EL (cell line): ENCODE results near the gene CYP3A4.
"Not testable (repeated sequence)": the region's sequence is repeated elsewhere in the genome, so short reads cannot be mapped to it uniquely, and the experiment has no call there.

ENCODE experiments used
- DNase-seq: peaks from one replicate; pipeline ENCODE4 v3.0.0-alpha.2; 2016

CYP3A4 gene

DNA sequence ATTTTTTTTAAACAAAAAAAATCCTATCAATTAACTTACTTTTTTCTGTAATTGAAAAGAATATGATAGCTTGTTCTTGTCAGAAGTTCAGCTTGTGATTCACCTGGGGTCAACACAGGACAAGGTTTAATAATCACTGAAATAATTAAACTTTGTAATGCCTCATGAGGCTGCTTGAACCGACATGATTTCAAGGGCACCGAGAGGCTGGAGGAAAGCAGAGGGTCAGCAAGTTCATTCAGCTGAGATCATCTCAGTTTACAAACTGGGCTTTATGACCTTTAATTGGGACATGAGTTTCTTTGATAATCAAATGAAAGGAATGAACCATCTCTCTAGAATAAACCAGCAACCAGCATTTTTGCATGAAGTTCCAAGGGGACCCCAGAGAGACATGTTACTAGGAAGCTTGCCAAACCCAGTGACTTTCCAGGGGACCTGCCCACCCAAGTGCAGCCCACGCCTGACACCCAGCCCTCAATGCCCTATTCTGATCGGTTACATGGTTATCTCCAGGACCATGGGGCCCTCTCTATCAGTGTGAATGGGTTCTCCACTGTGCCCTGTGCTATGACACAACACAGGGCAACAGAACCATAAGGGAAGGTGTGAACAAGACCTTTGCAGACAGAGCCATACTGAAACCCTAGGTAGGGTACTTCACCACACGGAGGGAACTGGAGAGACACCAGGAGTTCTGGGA is 7.8 kb upstream of the CYP3A4 start:
- no peak for DNase-seq

DNA sequence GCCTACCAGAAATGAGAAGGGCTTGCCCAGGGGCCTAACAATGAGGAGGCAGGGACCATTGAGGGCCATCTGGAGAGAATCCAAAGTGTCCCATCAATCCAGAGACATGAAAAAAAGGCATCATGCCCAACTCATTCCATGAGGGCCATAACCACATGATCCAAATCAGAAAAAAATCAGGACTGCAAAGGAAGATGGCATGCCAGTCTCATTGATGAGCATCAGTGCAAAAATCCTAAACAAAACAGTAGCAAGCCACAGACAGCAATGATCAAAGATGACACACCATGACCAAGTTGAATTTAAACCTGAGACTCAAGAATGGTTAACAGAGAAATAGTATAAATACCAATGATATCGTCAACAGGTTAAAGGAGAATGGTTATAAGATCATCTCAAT is 7.0 kb upstream of the CYP3A4 start:
- DNase-seq = peak; percentile 43

DNA sequence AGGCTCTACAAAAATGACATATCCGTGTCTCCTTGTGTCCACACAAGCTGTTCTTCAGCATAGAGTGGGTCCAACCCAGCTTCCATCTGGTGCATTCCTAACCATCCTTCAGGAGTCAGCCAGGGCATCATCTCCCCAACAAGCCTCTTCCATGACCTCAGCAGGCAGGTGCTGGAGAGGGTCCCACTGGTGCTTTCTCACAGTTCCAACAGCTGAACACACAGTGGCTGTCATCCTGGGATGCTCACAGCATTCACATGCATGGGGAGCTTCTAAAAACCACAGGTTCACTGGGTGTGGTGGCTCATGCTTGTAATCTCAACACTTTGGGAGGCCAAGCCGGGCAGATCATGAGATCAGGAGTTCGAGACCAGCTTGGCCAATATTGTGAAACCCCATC is 6.4 kb upstream of the CYP3A4 start:
- DNase-seq = no peak

DNA sequence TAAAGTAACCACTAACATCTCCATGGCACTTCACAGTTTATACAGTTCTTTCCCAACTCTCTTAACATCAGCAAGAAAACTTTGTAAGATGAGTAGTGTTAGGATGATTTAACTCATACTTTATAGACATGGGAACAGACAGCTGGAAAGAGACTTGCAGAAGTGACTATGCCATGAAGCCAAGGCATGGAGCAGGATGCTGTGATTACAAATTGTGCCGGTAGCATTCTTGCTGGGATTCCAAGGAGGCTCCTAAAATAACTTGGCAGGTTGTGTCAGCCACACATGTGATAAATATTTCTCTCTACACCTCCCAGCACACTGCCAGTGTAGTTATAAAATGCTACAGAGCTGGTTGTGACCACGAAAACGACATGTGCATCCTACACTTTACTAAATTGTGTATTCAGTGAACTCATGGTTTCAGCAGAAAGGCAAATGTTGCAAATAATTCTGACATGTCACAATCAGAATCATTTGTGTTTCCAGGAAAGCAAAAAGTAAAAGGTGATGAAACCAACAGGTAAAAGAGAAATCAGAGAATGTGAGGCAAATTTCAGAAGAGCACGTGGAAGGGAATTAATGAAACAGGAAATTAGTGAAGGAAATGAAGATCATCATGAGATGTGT is 5.6 kb upstream of the CYP3A4 start:
- peak; percentile 7 for DNase-seq

DNA sequence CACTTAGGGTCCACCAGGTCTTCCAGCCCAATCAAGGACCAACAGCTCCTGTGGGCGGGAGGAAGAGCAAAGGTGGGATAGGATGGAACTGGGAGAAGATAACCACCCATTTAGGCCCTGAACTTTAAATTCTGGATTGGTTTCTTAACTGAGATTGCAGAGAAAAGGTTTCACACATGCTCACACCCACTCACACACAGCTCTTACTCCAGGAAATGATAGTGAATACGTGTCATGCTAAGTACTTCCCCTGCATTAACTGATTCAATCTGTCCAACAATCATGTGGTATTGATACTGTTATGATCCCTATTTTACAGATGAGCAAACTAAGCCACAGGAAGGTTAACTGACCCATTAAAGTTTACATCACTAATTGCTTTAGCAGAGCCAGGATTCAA is 4.6 kb upstream of the CYP3A4 start:
- no peak for DNase-seq

DNA sequence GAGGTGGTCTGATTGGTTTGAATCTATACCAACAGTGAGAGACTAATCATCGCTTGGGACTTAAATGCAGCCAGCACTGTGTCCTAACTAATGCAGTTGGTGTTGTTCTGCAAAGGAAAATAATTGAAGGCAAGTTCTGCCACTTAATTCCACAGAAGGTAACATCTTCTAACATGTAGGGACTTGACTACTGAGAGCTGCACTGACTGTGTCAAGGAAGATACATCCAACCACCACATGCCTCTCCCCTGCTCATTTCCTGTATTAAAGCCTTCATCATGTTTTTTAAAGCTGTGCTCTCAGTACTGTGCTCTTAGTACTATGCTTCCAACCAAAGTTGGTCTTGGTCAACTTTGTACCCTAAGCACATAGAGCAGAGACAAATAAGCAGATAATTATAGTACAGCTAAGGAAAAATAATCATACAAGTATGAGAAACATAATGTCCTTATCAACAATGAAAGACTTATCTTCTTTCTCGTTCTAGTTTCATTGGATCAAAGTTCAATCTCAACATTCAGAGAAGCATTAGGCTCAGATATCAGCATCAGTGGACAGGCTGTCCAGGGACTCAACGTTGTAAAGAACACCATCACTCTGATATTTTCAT is 2.8 kb upstream of the CYP3A4 start:
- DNase-seq = no peak

DNA sequence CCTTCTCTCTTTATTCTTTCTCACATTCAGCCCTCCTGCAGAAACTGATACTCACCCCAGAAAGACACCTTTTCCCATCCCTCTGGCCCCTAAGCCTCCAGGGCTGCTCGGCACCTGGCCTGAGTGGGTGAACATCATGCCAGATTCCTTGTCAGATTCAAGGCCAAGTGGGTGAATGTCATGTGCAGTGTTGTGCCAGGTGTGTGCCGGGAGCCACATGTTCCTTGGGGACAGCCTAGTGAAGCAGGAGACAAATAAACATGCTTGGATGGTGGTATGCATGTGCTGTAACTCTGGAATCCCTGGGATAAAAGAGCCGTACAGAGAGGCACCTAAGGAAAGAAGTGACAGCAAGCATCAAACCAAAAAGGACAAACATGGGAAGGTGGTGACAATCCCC is 1.7 kb upstream of the CYP3A4 start:
- not testable (repeated sequence) for DNase-seq

DNA sequence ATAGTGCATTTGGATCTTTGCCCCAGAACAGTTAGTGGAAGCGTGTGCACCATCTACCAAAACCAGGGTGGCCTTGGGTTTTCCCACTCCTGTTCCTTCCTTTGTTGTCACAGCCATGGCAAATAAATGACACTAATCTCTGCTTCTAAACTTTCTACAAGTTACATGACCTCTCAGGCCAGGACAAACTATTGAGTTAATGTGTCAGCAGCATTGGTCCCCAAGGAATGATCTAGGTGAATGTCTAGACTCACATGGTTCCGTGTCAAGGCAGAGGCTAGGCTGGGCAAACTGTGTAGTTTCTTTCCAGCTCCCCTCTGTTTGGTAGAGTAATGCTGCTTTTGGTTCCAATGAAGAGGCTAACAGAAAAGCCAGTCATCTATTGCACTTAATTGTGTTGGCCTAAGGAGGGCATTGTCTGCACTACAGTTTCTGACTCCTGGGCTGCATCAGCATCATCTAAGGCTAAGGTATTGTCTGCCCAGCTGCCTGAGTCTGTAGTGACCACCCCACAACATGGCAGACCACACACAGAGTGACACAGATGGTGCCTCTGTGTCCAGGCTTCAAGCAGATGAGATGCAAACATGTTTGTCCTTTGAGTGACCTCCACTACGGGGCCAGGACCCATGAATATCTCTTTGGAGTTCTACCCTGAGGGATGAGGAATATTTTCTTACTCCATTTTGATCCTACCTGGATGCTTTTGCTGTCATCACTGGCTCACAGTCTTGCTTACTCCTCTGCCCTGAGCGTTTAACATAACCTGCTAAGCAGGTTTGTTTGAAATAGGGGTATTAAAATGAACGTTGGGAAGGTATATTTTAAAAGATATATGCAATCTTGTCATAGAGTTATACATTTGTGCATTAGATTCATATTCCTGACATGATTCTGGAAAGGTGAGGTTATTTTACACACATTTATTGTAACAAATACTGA is 1.7 kb downstream of the CYP3A4 start:
- no peak for DNase-seq

DNA sequence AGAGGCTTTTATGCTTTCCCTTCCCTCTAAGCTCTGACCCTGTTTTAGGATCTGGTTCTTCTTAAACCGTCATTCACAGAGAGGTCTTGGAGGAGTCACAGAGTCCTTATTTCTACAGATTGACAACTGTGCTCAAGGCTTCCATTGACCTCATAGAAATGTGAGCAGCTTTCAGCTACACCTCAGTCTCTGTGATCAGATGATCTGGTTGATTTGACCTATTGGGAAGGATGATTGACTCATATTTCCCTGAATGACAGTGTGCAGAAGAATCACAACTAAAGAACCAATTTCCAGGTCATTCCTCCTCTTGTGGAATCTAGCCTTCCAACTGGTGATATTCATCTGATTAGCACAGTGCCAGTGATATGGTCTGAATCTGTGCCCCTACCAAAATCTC is 3.4 kb downstream of the CYP3A4 start:
- no peak for DNase-seq

DNA sequence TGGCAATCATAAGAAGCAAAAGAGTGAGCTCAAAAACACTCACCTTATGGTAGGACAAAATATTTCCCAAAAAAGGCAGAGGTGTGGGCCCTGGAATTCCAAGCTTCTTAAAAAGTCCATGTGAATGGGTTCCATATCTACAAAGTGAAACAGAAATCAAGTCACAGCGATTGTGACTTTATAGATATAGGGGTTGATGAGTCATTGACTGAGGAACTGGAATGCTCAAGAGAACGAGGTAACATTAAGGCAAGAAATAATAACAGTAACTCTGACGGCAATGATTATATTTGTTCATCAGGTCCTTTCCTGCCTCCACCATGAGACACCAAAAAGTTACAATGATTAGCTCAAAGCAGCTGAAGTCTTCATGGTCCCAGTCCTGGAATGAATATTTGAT is 4.0 kb downstream of the CYP3A4 start:
- DNase-seq = no peak

DNA sequence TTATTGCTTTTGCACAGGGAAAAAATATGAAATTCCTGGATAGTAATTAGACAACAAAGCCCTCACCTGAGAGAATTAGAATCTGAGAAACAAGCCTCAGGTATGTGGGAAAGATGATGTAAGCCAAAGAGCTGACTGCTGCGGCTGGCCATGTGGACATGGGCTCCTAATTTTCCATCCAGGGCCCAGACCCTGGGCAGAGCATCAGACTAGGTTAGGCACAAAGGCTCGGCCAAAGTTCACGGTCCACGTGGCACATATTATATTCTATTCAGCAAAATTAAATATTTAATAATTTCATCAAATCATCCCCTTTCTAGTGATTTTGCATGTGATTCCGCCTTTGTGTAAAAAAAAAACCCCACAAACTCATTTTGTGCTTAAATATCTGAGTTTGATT is 5.1 kb downstream of the CYP3A4 start:
- DNase-seq = no peak

DNA sequence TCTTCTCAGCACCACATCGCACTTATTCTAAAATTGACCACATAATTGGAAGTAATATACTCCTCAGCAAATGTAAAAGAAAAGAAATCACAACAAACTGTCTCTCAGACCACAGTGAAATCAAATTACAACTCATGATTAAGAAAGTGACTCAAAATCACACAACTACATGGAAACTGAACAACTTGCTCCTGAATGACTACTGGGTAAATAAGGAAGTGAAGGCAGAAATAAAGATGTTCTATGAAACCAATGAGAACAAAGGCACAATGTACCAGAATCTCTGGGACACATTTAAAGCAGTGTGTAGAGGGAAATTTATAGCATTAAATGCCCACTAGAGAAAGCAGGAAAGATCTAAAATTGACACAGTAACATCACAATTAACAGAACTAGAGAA is 10.6 kb downstream of the CYP3A4 start:
- not testable (repeated sequence) for DNase-seq

DNA sequence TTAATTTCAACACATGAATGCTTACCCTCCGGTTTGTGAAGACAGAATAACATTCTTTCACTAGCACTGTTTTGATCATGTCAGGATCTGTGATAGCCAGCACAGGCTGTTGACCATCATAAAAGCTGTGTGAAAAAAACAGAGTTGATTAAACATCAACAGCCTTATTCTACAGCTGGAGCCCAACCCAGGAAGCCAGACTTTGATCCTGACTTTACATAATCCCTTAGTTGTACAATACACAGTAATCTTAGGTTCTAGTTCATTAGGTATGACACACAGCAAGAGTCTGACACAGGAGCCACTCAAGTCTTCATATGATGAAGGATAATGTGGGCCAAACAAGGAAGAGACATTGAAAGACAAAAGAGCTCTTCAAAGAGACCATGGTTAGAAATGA is 11.4 kb downstream of the CYP3A4 start:
- DNase-seq = no peak

DNA sequence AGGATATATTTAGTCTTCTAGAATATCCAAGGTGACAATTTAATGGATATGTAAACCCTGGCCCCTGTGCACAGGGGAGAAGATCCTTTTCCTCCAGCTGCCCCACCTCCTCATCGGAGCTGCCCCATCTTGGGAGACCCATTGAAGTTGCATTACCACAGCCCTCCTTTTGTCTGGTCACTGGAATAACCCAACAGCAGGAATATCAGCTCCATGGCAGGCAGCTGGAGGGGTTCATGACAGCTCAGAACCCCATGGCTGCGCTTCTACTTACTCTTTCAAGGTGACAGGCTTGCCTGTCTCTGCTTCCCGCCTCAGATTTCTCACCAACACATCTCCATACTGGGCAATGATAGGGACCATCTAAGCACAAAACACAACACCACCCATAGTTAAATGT is 14.5 kb downstream of the CYP3A4 start:
- not testable (repeated sequence) for DNase-seq

DNA sequence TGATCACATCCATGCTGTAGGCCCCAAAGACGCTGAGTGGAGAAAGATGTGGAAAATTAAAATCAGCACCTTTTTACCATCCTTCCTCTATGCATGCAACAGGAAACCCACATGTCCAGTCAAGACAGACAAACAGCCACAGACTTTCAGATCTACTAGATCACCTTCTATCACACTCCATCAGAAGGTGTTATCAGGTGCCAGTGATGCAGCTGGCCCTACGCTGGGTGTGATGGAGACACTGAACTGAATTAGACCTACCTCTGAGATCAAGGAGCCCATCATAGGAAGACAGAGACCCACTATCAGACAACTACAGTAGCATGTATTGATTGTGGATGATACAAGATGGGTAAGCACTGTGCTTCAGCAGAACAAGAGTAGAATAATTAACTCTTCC is 15.5 kb downstream of the CYP3A4 start:
- no peak for DNase-seq

DNA sequence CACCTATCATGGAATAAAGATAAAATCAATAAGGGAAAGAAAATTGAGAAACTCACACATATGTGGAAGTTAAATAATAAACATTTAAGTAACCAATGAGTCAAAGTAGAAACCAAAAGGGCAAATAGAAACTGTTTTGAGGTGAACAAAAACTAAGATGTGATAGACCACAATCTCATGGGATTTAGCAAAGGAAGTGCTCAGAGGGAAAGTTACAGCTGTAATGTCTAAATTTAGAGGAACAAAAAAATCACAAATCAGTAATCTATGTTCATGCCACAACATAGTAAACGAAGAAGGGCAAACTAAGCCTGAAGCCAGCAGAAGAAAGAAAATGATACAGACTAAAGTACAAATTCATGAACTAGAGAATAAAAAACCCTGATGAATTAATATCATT is 16.3 kb downstream of the CYP3A4 start:
- no peak for DNase-seq

DNA sequence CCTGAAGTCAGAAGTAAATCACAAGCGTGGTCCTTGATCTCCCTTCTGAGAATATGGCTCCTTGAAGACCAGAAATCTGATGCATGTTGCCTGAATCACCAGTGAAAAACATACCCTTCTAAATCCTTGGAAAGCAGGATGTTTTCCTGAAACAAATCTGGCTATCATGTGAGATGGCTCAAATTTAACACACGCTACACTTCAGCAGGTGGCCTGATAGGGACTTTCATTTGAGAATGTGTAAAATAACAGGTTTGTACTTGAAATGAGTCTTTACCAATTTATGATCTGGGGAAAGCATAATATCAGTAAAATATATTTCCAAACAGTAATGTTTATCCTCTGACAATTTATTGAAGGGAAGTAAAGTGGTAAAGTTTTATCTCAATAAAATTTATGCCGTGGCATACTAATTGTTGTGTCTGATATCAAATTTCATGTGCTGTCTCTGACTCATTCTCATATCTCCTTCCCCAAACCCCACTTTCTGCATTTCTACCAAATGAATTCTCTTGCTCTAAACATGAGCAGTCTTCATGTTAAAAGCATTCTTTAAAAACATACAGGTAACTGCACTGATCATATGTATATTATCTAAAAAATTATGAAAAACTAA is 17.4 kb downstream of the CYP3A4 start:
- no peak for DNase-seq

DNA sequence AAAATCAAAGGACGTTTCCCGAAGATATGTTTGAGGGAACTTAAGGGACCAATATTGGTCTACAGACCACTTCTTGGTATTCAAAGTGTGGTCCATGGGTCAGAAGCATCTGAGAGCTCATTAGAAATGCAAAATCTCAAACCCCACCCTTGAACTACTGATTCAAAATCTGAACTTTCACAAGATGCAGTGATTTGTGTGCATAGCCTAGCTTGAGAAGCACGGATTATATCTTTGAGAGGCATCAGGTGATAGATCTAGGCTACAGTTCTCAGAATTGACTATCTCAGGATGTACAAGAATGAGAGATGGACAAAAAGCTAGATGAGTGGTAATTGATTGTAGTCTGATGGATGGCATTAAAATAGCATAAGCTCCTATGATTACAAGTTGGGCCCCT is 19.5 kb downstream of the CYP3A4 start:
- no peak for DNase-seq

DNA sequence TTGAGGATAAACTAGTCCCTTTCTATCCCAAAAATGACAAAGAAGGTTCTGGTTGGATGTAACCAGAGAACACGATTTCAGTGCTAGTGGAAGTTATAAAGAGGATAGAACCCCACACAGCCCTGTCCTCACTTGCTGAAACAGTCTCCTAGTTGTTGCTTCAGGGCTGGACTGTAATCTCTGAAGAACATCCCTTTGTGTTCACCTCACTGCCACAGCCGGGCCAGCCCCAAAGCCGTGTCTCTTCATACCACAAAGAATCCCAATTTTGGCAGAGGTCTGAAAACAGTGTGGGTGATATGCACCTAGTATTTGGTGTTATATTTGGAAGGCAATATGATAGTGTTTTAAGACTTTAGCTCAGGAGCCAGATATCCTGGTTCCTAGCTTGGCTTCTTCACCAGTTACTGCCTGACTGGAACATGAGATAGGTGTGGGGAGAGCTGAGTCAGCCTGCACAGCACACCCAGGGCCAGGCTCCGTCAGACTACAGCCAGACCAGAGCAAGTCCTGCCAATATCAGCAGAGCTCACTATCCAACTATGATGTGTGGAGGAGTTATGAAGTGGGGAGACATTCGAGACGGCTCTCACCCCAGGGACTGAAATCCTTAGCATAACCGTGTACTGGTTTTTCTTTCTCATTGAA is 21.2 kb downstream of the CYP3A4 start:
- no peak for DNase-seq

DNA sequence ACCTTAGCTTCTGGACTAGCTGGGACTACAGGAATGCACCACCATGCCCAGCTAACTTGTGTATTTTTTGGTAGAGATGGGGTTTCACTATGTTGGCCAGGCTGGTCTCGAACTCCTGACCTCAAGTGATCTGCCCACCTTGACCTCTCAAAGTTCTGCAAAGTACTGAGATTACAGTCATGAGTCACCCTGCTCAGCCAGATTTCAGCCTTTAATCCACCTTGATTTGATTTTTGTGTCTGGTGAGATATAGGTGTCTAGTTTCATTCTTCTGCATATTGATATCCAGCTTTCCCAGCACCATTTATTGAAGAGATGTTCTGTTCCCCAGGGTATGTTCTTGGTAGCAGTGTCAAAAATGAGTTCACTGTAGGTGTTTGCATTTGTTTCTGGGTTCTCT is 28.9 kb downstream of the CYP3A4 start:
- DNase-seq = no peak

DNA sequence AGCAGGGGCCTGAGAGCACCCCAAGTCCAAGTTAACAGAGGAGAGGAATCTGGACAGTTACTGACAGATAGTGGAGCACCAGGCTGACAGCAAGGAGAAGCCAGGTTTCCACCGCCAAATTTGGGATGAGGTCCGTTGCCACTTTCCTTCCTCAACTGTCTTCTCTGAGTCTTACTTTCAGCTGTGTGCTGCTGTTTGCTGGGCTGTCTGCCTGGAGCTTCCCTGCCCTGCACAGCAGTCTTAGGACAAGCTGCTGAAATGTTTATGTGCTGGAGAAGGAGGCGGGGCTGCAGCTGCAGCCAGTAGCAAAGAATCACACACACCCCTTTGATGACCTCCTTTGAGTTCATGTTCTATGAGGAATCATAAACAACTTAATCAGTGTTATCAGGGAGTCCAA is 31.6 kb downstream of the CYP3A4 start:
- DNase-seq = no peak

DNA sequence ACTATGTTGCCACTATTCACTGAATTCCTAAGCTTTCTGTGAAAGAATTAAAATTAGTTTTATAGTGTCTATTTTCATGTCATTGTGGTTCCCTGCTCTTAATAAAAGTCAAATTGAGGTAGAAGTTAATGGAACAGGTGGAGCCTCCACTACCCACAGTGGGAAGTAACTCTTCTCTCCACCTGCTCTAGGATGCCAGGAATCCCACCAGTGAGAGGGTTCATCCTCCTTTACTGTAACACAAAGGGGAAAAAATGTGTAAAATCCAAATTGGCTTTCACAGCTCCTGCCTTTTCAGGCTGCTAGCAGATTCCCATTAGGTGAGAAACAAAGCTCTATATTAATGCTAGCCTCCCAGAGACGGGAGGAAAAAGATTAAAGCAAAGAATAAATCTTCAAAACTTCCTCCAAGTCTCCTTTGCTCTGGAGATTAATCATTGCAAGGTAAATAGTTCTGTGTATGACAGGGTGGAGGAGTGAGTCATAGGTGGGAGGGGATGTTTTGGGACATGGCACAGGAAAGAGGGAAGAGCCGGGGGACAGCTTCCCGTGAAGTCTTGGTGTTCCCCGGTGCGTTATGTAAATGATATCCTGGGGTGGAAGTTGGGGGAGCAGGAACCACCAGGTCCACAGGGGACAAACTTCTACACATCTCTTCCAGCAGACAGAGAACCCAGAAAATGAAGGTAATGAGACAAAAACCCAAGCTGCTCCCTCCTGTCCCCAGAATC is 32.5 kb downstream of the CYP3A4 start:
- not testable (repeated sequence) for DNase-seq
